ENCODE data around the gene RBP2. TPM values are rescaled to one million over a fixed set of nuclear protein-coding genes. Genes with fewer than 3 reads are reported as not detected.

The RBP2 gene
- not detected in 2 replicates for total RNA-seq

DNA sequence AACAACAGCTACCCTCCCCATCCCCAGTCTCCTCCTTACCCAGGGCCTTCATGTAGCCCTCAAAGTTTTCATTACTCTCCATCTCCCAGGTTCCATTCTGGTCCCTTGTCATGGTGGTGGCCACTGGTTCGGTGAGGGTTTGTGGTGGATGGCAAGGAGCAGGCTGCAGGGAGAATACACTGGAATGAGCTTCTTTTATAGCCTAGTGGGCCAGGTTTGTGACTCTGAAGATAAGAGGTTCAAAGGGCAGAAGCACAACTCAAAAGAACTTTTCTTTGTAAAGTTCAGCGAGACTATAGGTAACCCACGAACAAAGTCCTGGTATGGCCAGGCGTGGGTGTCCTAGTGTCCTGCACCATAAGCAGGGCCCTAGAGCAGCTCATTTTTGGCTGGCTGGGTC, at the start of gene RBP2:
RBP2 (minus strand) TSS at position 169 of the 400 bp plus-strand sequence; CDS start at position 112, 57 bp downstream.

Other genes starting within 250 kb of the RBP2 start
- 74.4 and 94.7 TPM in 2 replicates for gene MRPS22, start 132.5 kb downstream of the RBP2 start, total RNA-seq
- 180 and 197 TPM in 2 replicates for gene COPB2, start 86.9 kb downstream of the RBP2 start, total RNA-seq
- gene RBP1, start 63.2 kb upstream of the RBP2 start, total RNA-seq = 76.9 and 258 TPM in 2 replicates
- 6.8 and 10.6 TPM in 2 replicates for gene NMNAT3, start 201.5 kb upstream of the RBP2 start, total RNA-seq